K562 (cell line): ENCODE results near the gene ANKMY2. TPM values are rescaled to one million over a fixed set of nuclear protein-coding genes. Genes with fewer than 3 reads are reported as not detected.

Experiments used
- ATAC-seq: fragments of 200-7000 bp; cut with Tn5 transposase; 3 replicates; pipeline ENCODE4 v1.9.1; 2020; ENCODE audit warnings: moderate library complexity
- BruUV-seq: library from RNA; stranded (reverse); fragments of 400-500 nt; replicated peaks from 2 replicates; lab custom pipeline; 2021; lab: Mats Ljungman, UMichigan
- CTCF ChIA-PET: fragments of 300-600 bp; formaldehyde crosslinking; extraction: SDS; loops from one replicate; lab custom pipeline; 2021; ENCODE audit warnings: low intra/inter-chr PET ratio; lab: Yijun Ruan, JAX
- POLR2A ChIA-PET: fragments of 300-600, 350-650 bp; sonication (Branson Sonifier 250); formaldehyde crosslinking; extraction: SDS; loops from one replicate; lab custom pipeline; 2021; ENCODE audit warnings: antibody characterized with exemption, inconsistent platforms; lab: Yijun Ruan, JAX
- DNase-seq, 4 experiments: peaks; one replicate each; pipeline versions ENCODE4 v3.0.0 to v3.0.0-alpha.2; 2011 to 2018; ENCODE audit warnings: low spot score in 3 of 4, mixed read lengths in 3 of 4; ENCODE audit errors: extremely low read depth in 1 of 4
- FAIRE-seq: peaks from 2 replicates; lab custom pipeline; 2011; peaks lifted over from hg19 to GRCh38; lab: Jason Lieb, UNC
- H2AFZ ChIP-seq: 2 replicates; pipeline ENCODE4 v1.6.0; 2011; ENCODE audit warnings: low read depth, low read length, control low read depth, inconsistent platforms
- H3K27ac ChIP-seq: fragments of 200-600 bp; 3 replicates; pipeline ENCODE4 v1.8.0; 2011; ENCODE audit warnings: low read depth, mild to moderate bottlenecking, control low read depth, inconsistent platforms, low read length, moderate library complexity, mixed read lengths; ENCODE audit errors: extremely low read depth
- H3K27me3 ChIP-seq, 2 experiments: fragments of 300-600 bp in 1 of 2; 2 replicates in 1 of 2; 3 replicates in 1 of 2; pipeline versions ENCODE4 v1.6.0 to v1.8.0; 2011; ENCODE audit warnings: inconsistent platforms in 2 of 2, low read length in 2 of 2, mild to moderate bottlenecking in 1 of 2, mixed read lengths in 1 of 2, moderate library complexity in 1 of 2; ENCODE audit not compliant: control insufficient read depth in 2 of 2, insufficient read depth in 2 of 2
- H3K36me3 ChIP-seq: fragments of 300-600 bp; 3 replicates; pipeline ENCODE4 v1.8.0; 2011; ENCODE audit warnings: mild to moderate bottlenecking, low read length, inconsistent platforms; ENCODE audit not compliant: control insufficient read depth, insufficient read depth
- H3K4me1 ChIP-seq, 2 experiments: fragments of 200-600 bp in 1 of 2; replicated peaks in 1 of 2; 2 replicates in 1 of 2; 3 replicates in 1 of 2; pipeline versions ENCODE4 v1.5.1 to v1.8.0; 2011; ENCODE audit warnings: inconsistent platforms in 2 of 2, low read length in 2 of 2, mild to moderate bottlenecking in 1 of 2, mixed read lengths in 1 of 2, moderate library complexity in 1 of 2; ENCODE audit not compliant: control insufficient read depth in 2 of 2, insufficient read depth in 2 of 2
- H3K4me2 ChIP-seq: 2 replicates; pipeline ENCODE4 v1.6.1; 2011; ENCODE audit warnings: low read length, control low read depth, inconsistent platforms, mixed read lengths; ENCODE audit not compliant: insufficient read depth
- H3K4me3 ChIP-seq: fragments of 200-600 bp; sonication (generic), shearing (Covaris generic); 2 replicates; pipeline ENCODE4 v1.5.1; 2016; ENCODE audit warnings: control low read depth, inconsistent platforms
- H3K79me2 ChIP-seq: fragments of 200-600 bp; 3 replicates; pipeline ENCODE4 v1.8.0; 2011; ENCODE audit warnings: low read length, inconsistent platforms; ENCODE audit not compliant: control insufficient read depth, insufficient read depth
- H3K9ac ChIP-seq, 2 experiments: 2 replicates each; pipeline versions ENCODE4 v1.6.0 to v1.6.1; 2011; ENCODE audit warnings: low read depth in 2 of 2, low read length in 2 of 2, control low read depth in 1 of 2, inconsistent platforms in 1 of 2, mild to moderate bottlenecking in 1 of 2, mixed read lengths in 1 of 2; ENCODE audit not compliant: insufficient read depth in 1 of 2
- H3K9me1 ChIP-seq: one replicate; pipeline ENCODE4 v1.6.0; 2011; ENCODE audit warnings: inconsistent platforms, mild to moderate bottlenecking, low read length, moderate library complexity; ENCODE audit not compliant: control insufficient read depth, insufficient read depth
- H3K9me3 ChIP-seq: replicated peaks from 2 replicates; pipeline ENCODE4 v1.5.1; 2011; ENCODE audit warnings: low read depth, low read length, inconsistent platforms; ENCODE audit not compliant: control insufficient read depth, insufficient read depth
- H4K20me1 ChIP-seq: replicated peaks from 2 replicates; pipeline ENCODE4 v1.6.1; 2011; ENCODE audit warnings: low read length, inconsistent platforms, mixed read lengths; ENCODE audit not compliant: control insufficient read depth, insufficient read depth
- EGR1 ChIP-seq: fragments of 450-650 bp; conservative IDR thresholded peaks from 2 replicates; pipeline ENCODE4 v1.6.1; 2017; ENCODE audit warnings: mild to moderate bottlenecking
- ETV5 ChIP-seq: sonication (generic); formaldehyde crosslinking; IDR thresholded peaks from 2 replicates; pipeline ENCODE4 v1.4.0; 2020; ENCODE audit warnings: low read depth, mild to moderate bottlenecking, missing genetic modification reagents
- HMG20B ChIP-seq: fragments of 250-450 bp; sonication (Bioruptor Pico); IDR thresholded peaks from 2 replicates; pipeline ENCODE4 v1.5.0; 2021; ENCODE audit warnings: mild to moderate bottlenecking
- NFIC ChIP-seq: fragments of 450-650 bp; IDR thresholded peaks from 2 replicates; pipeline ENCODE4 v1.6.1; 2017; ENCODE audit warnings: mild to moderate bottlenecking, inconsistent platforms
- NR2C1 ChIP-seq, 2 experiments: fragments of 450-650 bp; IDR thresholded peaks; 2 replicates each; pipeline ENCODE4 v1.6.1; 2017; ENCODE audit warnings: mild to moderate bottlenecking in 2 of 2, antibody characterized with exemption in 1 of 2, inconsistent platforms in 1 of 2, missing compliant biosample characterization in 1 of 2, missing genetic modification characterization in 1 of 2
- PHB ChIP-seq: fragments of 250-450 bp; sonication (Bioruptor Pico); IDR thresholded peaks from 2 replicates; pipeline ENCODE4 v1.5.0; 2021
- SMARCB1 ChIP-seq: IDR thresholded peaks from 2 replicates; pipeline ENCODE4 v1.6.1; 2011; ENCODE audit warnings: improper control_type of control experiment, low read depth; ENCODE audit not compliant: insufficient read length
- TCFL5 ChIP-seq: fragments of 250-450 bp; sonication (Bioruptor Pico); conservative IDR thresholded peaks from 2 replicates; pipeline ENCODE4 v1.6.1; 2021; ENCODE audit warnings: mild to moderate bottlenecking, moderate library complexity, matching md5 sums
- ZFP30 ChIP-seq: fragments of 250-450 bp; sonication (Bioruptor Pico); IDR thresholded peaks from 2 replicates; pipeline ENCODE4 v1.8.0; 2022; ENCODE audit warnings: moderate library complexity, mild to moderate bottlenecking, inconsistent platforms, borderline replicate concordance
- ZNF778 ChIP-seq: fragments of 450-650 bp; formaldehyde crosslinking; IDR thresholded peaks from 2 replicates; pipeline ENCODE4 v1.4.0; 2020; ENCODE audit warnings: mild to moderate bottlenecking, moderate library complexity
- ZNF79 ChIP-seq: fragments of 250-450 bp; sonication (Bioruptor Pico); IDR thresholded peaks from 2 replicates; pipeline ENCODE4 v1.4.0; 2020; ENCODE audit warnings: low read depth, mild to moderate bottlenecking, moderate library complexity
- WGBS: fragments of 100-300 bp; shearing (Covaris generic); methylation state at CpG from one replicate; pipeline ENCODE4 v1.1.6; 2016; ENCODE audit warnings: low coverage, mixed read lengths; ENCODE audit not compliant: insufficient coverage; ENCODE audit errors: missing lambda C conversion rate; 5-methylcytosine and 5-hydroxymethylcytosine counted together
- in situ Hi-C: fragments of 300-500 bp; cut with MboI; formaldehyde crosslinking; loops from 4 replicates; pipeline ENCODE4 v1.15.0; 2018; ENCODE audit warnings: inconsistent platforms, mixed read lengths
- intact Hi-C: fragments of 100-400 bp; cut with micrococcal nuclease; formaldehyde crosslinking; loops from 2 replicates; pipeline ENCODE4 v1.14.2; 2022
- polyA plus RNA-seq, 8 experiments: library from polyadenylated mRNA; depleted of rRNA in 4 of 8; stranded (reverse) in 5 of 8; unstranded in 3 of 8; fragments of >200 nt; fragmentation: Nextera tagmentation in 2 of 8; fragmentation: Illumina TruSeq in 1 of 8; extraction: Ambion mirVana in 2 of 8; extraction: Trizol in 1 of 8; gene quantifications; 2 replicates each; pipeline versions ENCODE4 v1.2.1 to v1.2.3, GENCODE V29; 2011 to 2014; ENCODE audit warnings: inconsistent platforms in 1 of 8, missing spikeins in 1 of 8
- total RNA-seq, 7 experiments: library from RNA; depleted of rRNA in 6 of 7; stranded (reverse); fragments of >200 nt in 6 of 7; fragmentation: Illumina TruSeq in 2 of 7; extraction: Trizol in 2 of 7; gene quantifications; 2 replicates each; pipeline versions ENCODE4 v1.2.1 to v1.2.3, GENCODE V29; 2011 to 2021; ENCODE audit warnings: low replicate concordance in 1 of 7

Gene ANKMY2
- total and polyA plus RNA-seq, 9 of the 15 experiments (the other 6 are each of a cell fraction or from before 2014, with no cell fraction given): 38.9 to 71.5 (median 48.8) TPM

- TF ChIP-seq ZFP30 (CRISPR knock-in tag) (no peak), NFIC (peak; percentile 78), NR2C1 (IDR thresholded peaks at IDR 0.05) (0 out of 2 replicates have a peak, but pooled peaks have one; percentile 35), NR2C1 (tag; IDR thresholded peaks at IDR 0.05) (peak; percentile 53; the same call in 1 of the 2 replicates), TCFL5 (CRISPR knock-in tag) (no peak)
- TF ChIP-seq, all 486 proteins: peak for 8
Observed at GRCh38 chr7:16562456-16563220, 82.9 kb downstream of the ANKMY2 start (continued).

GRCh38 chr7:16561943-16562342 lies 83.6 kb downstream of the ANKMY2 start:
- in situ Hi-C loops: loop anchor here (10.0 to 25.0 kb wide), 2 partner anchors 297 to 475 kb away; no protein-coding TSS in a partner anchor
- BruUV-seq: no TSS peak
- TF ChIP-seq ZNF79 (CRISPR knock-in tag) (no peak), PHB (CRISPR knock-in tag) (no peak), SMARCB1 (no peak), ZNF778 (CRISPR knock-in tag) (no peak), HMG20B (no peak), EGR1 (no peak), ETV5 (CRISPR knock-in tag) (no peak)

More at GRCh38 chr7:16561943-16562342, 83.6 kb downstream of the ANKMY2 start:
- Histone ChIP-seq H3K9ac (no peak overlapping the region), H3K9me3 (no peaks in the 10 kb centered on the region), H3K27me3 (no peaks in the 10 kb centered on the region), H3K4me3 (no peak overlapping the region), H3K79me2 (no peaks in the 10 kb centered on the region), H4K20me1 (no peaks in the 10 kb centered on the region), H3K9me1 (no peaks in the 10 kb centered on the region), H3K4me2 (no peak overlapping the region), H3K4me1 (no peaks in the 10 kb centered on the region; a peak in 2 of 5 replicates), H3K27ac (no peak overlapping the region), H3K36me3 (no peaks in the 10 kb centered on the region), H2AFZ (peak overlapping the region; percentile 71)
- POLR2A ChIA-PET: interaction anchor here (0.7 kb wide), 1 partner anchor 876 kb away, joined by 3 read pairs; no protein-coding TSS in a partner anchor
- CTCF ChIA-PET: no interaction called here
- FAIRE-seq (no peak), ATAC-seq (peak; percentile 14; the same call in 1 of the 3 replicates), DNase-seq (no peak)
- intact Hi-C loops: loop anchor here (5.0 kb wide), 1 partner anchor 70 kb away; no protein-coding TSS in a partner anchor
- WGBS: 86% methylated on average over 3 of the region's 3 CpGs
